Measurements from ENCODE around the gene THSD4.

Gene THSD4

GRCh38 chr15:71319935-71320334, 204.7 kb downstream of the THSD4 start:
- no peak for DNase-seq (ENCODE audit: low read depth)
- no peak for TF ChIP-seq CTCF (IDR thresholded peaks at IDR 0.05; ENCODE audit: control insufficient read depth, extremely low read depth, insufficient read depth)
- H3K4me3 ChIP-seq (ENCODE audit: low read depth, low read length) = no peak overlapping the region

- TF ChIP-seq CTCF (IDR thresholded peaks at IDR 0.05; ENCODE audit: control insufficient read depth, extremely low read depth, insufficient read depth) = no peak
- no peak overlapping the region for H3K4me3 ChIP-seq (ENCODE audit: low read depth, low read length)
- no peak for DNase-seq (ENCODE audit: low read depth)
Observed at GRCh38 chr15:71323082-71323481, 207.8 kb downstream of the THSD4 start.

- no peak for TF ChIP-seq CTCF (IDR thresholded peaks at IDR 0.05; ENCODE audit: control insufficient read depth, extremely low read depth, insufficient read depth)
- DNase-seq (ENCODE audit: low read depth) = no peak
- H3K4me3 ChIP-seq (ENCODE audit: low read depth, low read length) = no peak overlapping the region
Observed at GRCh38 chr15:71323584-71323983, 208.3 kb downstream of the THSD4 start.

GRCh38 chr15:71325481-71325880, 210.2 kb downstream of the THSD4 start:
- no peak overlapping the region for H3K4me3 ChIP-seq (ENCODE audit: low read depth, low read length)
- TF ChIP-seq CTCF (IDR thresholded peaks at IDR 0.05; ENCODE audit: control insufficient read depth, extremely low read depth, insufficient read depth) = no peak
- DNase-seq (ENCODE audit: low read depth) = no peak

- TF ChIP-seq CTCF (IDR thresholded peaks at IDR 0.05; ENCODE audit: control insufficient read depth, extremely low read depth, insufficient read depth) = no peak
- DNase-seq (ENCODE audit: low read depth) = no peak
- H3K4me3 ChIP-seq (ENCODE audit: low read depth, low read length) = no peak overlapping the region
Observed at GRCh38 chr15:71328453-71328852, 213.2 kb downstream of the THSD4 start.

- TF ChIP-seq CTCF (IDR thresholded peaks at IDR 0.05; ENCODE audit: control insufficient read depth, extremely low read depth, insufficient read depth) = no peak
- DNase-seq (ENCODE audit: low read depth) = no peak
- H3K4me3 ChIP-seq (ENCODE audit: low read depth, low read length) = no peak overlapping the region
Observed at GRCh38 chr15:71329041-71329440, 213.8 kb downstream of the THSD4 start.

- TF ChIP-seq CTCF (IDR thresholded peaks at IDR 0.05; ENCODE audit: control insufficient read depth, extremely low read depth, insufficient read depth) = no peak
- DNase-seq (ENCODE audit: low read depth) = no peak
- no peak overlapping the region for H3K4me3 ChIP-seq (ENCODE audit: low read depth, low read length)
Observed at GRCh38 chr15:71329497-71330260, 214.4 kb downstream of the THSD4 start.
